OCI-LY7 (cell line): ENCODE data around the gene IFT57. TPM values are rescaled to one million over a fixed set of nuclear protein-coding genes. Genes with fewer than 3 reads are reported as not detected.

Experiments used
- BruUV-seq: library from RNA; stranded (reverse); fragments of 400-500 nt; replicated peaks from 2 replicates; lab custom pipeline; 2021; lab: Mats Ljungman, UMichigan
- CTCF ChIA-PET: fragments of 300-600 bp; sonication (Branson Sonifier 250); formaldehyde crosslinking; loops from one replicate; lab custom pipeline; 2022; ENCODE audit warnings: antibody characterized with exemption; ENCODE audit not compliant: unreplicated experiment; lab: Charles Lee
- POLR2A ChIA-PET: fragments of 300-600 bp; sonication (Branson Sonifier 250); formaldehyde crosslinking; loops from one replicate; lab custom pipeline; 2022; ENCODE audit warnings: antibody characterized with exemption; lab: Charles Lee
- DNase-seq: peaks from one replicate; pipeline ENCODE4 v3.0.0-alpha.2; 2015; ENCODE audit warnings: low spot score
- H2AFZ ChIP-seq: fragments of 200-600 bp; sonication (generic), shearing (Covaris generic); 2 replicates; pipeline ENCODE4 v1.6.1; 2014; ENCODE audit warnings: mild to moderate bottlenecking, antibody characterized with exemption, low read length, moderate library complexity
- H3K27ac ChIP-seq: fragments of 200-600 bp; sonication (generic); 2 replicates; pipeline ENCODE4 v1.5.1; 2014; ENCODE audit warnings: mixed run types, low read depth, mild to moderate bottlenecking, moderate library complexity, low read length, inconsistent platforms; ENCODE audit not compliant: poor library complexity, severe bottlenecking
- H3K36me3 ChIP-seq: fragments of 200-600 bp; sonication (generic); 2 replicates; pipeline ENCODE4 v1.6.1; 2014; ENCODE audit warnings: mild to moderate bottlenecking, antibody characterized with exemption, low read length, moderate library complexity, mixed read lengths; ENCODE audit not compliant: insufficient read depth
- H3K4me1 ChIP-seq: fragments of 200-600 bp; sonication (generic); 2 replicates; pipeline ENCODE4 v1.5.1; 2014; ENCODE audit warnings: mild to moderate bottlenecking, low read length; ENCODE audit not compliant: insufficient read depth, poor library complexity, severe bottlenecking
- H3K4me2 ChIP-seq: fragments of 200-600 bp; sonication (generic); 2 replicates; pipeline ENCODE4 v1.6.1; 2014; ENCODE audit warnings: mild to moderate bottlenecking, low read length
- H3K4me3 ChIP-seq: fragments of 200-600 bp; sonication (generic); 2 replicates; pipeline ENCODE4 v1.5.1; 2014; ENCODE audit warnings: mild to moderate bottlenecking, low read depth, low read length; ENCODE audit not compliant: poor library complexity, severe bottlenecking
- H3K79me2 ChIP-seq: fragments of 200-600 bp; sonication (generic); 2 replicates; pipeline ENCODE4 v1.6.1; 2016; ENCODE audit warnings: low read depth, mild to moderate bottlenecking, low read length, moderate library complexity, mixed read lengths; ENCODE audit not compliant: insufficient read depth
- H3K9me2 ChIP-seq: fragments of 200-600 bp; sonication (generic); 2 replicates; pipeline ENCODE4 v1.6.1; 2016; ENCODE audit warnings: mild to moderate bottlenecking, low read length, mixed read lengths; ENCODE audit not compliant: insufficient read depth
- H3K9me3 ChIP-seq: fragments of 200-600 bp; sonication (generic); 2 replicates; pipeline ENCODE4 v1.6.1; 2014; ENCODE audit warnings: mild to moderate bottlenecking, mixed run types, low read length, mixed read lengths
- H4K20me1 ChIP-seq: fragments of 200-600 bp; sonication (generic); 2 replicates; pipeline ENCODE4 v1.6.1; 2014; ENCODE audit warnings: mild to moderate bottlenecking, antibody characterized with exemption, low read length, moderate library complexity, mixed read lengths; ENCODE audit not compliant: insufficient read depth
- CTCF ChIP-seq: fragments of 200-600 bp; sonication (generic); conservative IDR thresholded peaks from 2 replicates; pipeline ENCODE4 v1.5.1; 2014; ENCODE audit warnings: mild to moderate bottlenecking, antibody characterized with exemption, low read length, moderate library complexity, mixed read lengths
- EZH2phosphoT487 ChIP-seq: fragments of 200-600 bp; sonication (generic); IDR thresholded peaks from 2 replicates; pipeline ENCODE4 v1.6.1; 2018; ENCODE audit warnings: low read depth, borderline replicate concordance, mild to moderate bottlenecking, mixed run types, antibody characterized with exemption, low read length, moderate library complexity, mixed read lengths
- intact Hi-C: fragments of 100-400 bp; cut with micrococcal nuclease; formaldehyde crosslinking; loops from one replicate; pipeline ENCODE4 v1.10.0; 2022; ENCODE audit not compliant: unreplicated experiment
- total RNA-seq, 2 experiments: library from RNA; depleted of rRNA in 1 of 2; stranded (reverse); fragments of >200 nt in 1 of 2; shearing (Covaris generic) in 1 of 2; gene quantifications; 2 replicates each; pipeline ENCODE4 v1.2.3, GENCODE V29; 2014 to 2022

Gene IFT57
- total RNA-seq, 2 experiments from 2014 or later, result 44.1 to 68.2 TPM

GRCh38 chr3:108202834-108203233, 19.4 kb downstream of the IFT57 start:
- no TSS peak for BruUV-seq
- DNase-seq, result no peak
- Histone ChIP-seq H3K4me1 (peaks cover 9% of the 10 kb centered on the region), H3K27ac (no peak overlapping the region), H3K36me3 (peaks cover 21% of the 10 kb centered on the region), H3K4me3 (no peak overlapping the region), H3K79me2 (no peaks in the 10 kb centered on the region), H4K20me1 (no peaks in the 10 kb centered on the region; the same call in 1 of the 2 replicates), H2AFZ (no peak overlapping the region), H3K4me2 (no peak overlapping the region), H3K9me3 (no peaks in the 10 kb centered on the region), H3K9me2 (no peaks in the 10 kb centered on the region)
- ChIA-PET POLR2A (no interaction called here), CTCF (no interaction called here)
- intact Hi-C loops, result no loop called here
- TF ChIP-seq CTCF, result no peak
- TF ChIP-seq EZH2phosphoT487, result no peak

GRCh38 chr3:108202080-108202479, 20.1 kb downstream of the IFT57 start:
- CTCF ChIA-PET, result no interaction called here
- TF ChIP-seq EZH2phosphoT487, result no peak
- no peak for TF ChIP-seq CTCF
- no peaks in the 10 kb centered on the region; the same call in 1 of the 2 replicates for H4K20me1 ChIP-seq
- H3K9me2 ChIP-seq, result no peaks in the 10 kb centered on the region
- peaks cover 17% of the 10 kb centered on the region for H3K36me3 ChIP-seq
- intact Hi-C loops, result no loop called here
- H3K79me2 ChIP-seq, result no peaks in the 10 kb centered on the region
- no peak overlapping the region for H3K4me2 ChIP-seq
- peaks cover 9% of the 10 kb centered on the region for H3K4me1 ChIP-seq
- H3K4me3 ChIP-seq, result no peak overlapping the region
- H3K27ac ChIP-seq, result no peak overlapping the region
- H3K9me3 ChIP-seq, result no peaks in the 10 kb centered on the region
- POLR2A ChIA-PET, result no interaction called here
- DNase-seq, result no peak
- BruUV-seq, result no TSS peak
- no peak overlapping the region for H2AFZ ChIP-seq

- CTCF ChIA-PET, result no interaction called here
- DNase-seq, result no peak
- POLR2A ChIA-PET, result interaction anchor here (0.6 kb wide), 1 partner anchor 79 kb away, joined by 3 read pairs; no protein-coding TSS in a partner anchor
- Histone ChIP-seq H3K9me3 (no peaks in the 10 kb centered on the region), H3K9me2 (no peaks in the 10 kb centered on the region), H3K79me2 (no peaks in the 10 kb centered on the region), H3K27ac (no peak overlapping the region), H3K4me2 (no peak overlapping the region), H3K4me3 (no peak overlapping the region), H3K36me3 (peaks cover 12% of the 10 kb centered on the region), H4K20me1 (no peaks in the 10 kb centered on the region; the same call in 1 of the 2 replicates), H3K4me1 (peaks cover 9% of the 10 kb centered on the region), H2AFZ (no peak overlapping the region)
- BruUV-seq, result no TSS peak
- no peak for TF ChIP-seq CTCF
- no peak for TF ChIP-seq EZH2phosphoT487
- intact Hi-C loops, result no loop called here
Observed at GRCh38 chr3:108201258-108201657, 21.0 kb downstream of the IFT57 start.
